CD4-positive, alpha-beta T cell (primary cell): ENCODE measurements around the gene U2AF1L4. TPM values are rescaled to one million over a fixed set of nuclear protein-coding genes. Genes with fewer than 3 reads are reported as not detected.

Source experiments
- ATAC-seq: fragments of 200-7000 bp; cut with Tn5 transposase; one replicate; pipeline ENCODE4 v1.10.0; 2022; ENCODE audit warnings: mild to moderate bottlenecking; ENCODE audit not compliant: poor library complexity
- CTCF ChIA-PET: fragments of 350-600 bp; sonication (Branson Sonifier 250); formaldehyde crosslinking; loops from one replicate; lab custom pipeline; 2021; ENCODE audit warnings: antibody characterized with exemption, inconsistent platforms; lab: Charles Lee
- POLR2A ChIA-PET: fragments of 350-600 bp; sonication (Branson Sonifier 250); formaldehyde crosslinking; loops from one replicate; lab custom pipeline; 2021; ENCODE audit warnings: antibody characterized with exemption, inconsistent platforms; lab: Charles Lee
- DNase-seq, 14 experiments: peaks; one replicate each; pipeline ENCODE4 v3.0.0-alpha.2; 2013 to 2020; ENCODE audit warnings: mixed read lengths in 2 of 14
- H3K27ac ChIP-seq, 2 donors: one replicate each; pipeline versions ENCODE4 v1.5.1 to v1.7.0; 2013; ENCODE audit warnings: low read length in 2 of 2, low read depth in 1 of 2, mild to moderate bottlenecking in 1 of 2
- H3K27me3 ChIP-seq, 2 experiments: 1 replicate in 1 of 2; 2 replicates in 1 of 2; pipeline versions ENCODE4 v1.6.1 to v1.7.0; 2013; ENCODE audit warnings: low read length in 2 of 2, control low read depth in 1 of 2, mild to moderate bottlenecking in 1 of 2, moderate library complexity in 1 of 2; ENCODE audit not compliant: insufficient read depth in 2 of 2, control insufficient read depth in 1 of 2
- H3K36me3 ChIP-seq: one replicate; pipeline ENCODE4 v1.6.1; 2013; ENCODE audit warnings: low read length, control low read depth; ENCODE audit not compliant: insufficient read depth
- H3K4me1 ChIP-seq: one replicate; pipeline ENCODE4 v1.6.1; 2013; ENCODE audit warnings: low read length, control low read depth; ENCODE audit not compliant: insufficient read depth
- H3K4me3 ChIP-seq: one replicate; pipeline ENCODE4 v1.5.1; 2013; ENCODE audit warnings: mild to moderate bottlenecking, low read length, moderate library complexity
- H3K9me3 ChIP-seq, 2 experiments: 1 replicate in 1 of 2; 2 replicates in 1 of 2; pipeline versions ENCODE4 v1.6.1 to v1.7.0; 2013; ENCODE audit warnings: low read length in 2 of 2, mild to moderate bottlenecking in 2 of 2, control low read depth in 1 of 2, moderate library complexity in 1 of 2; ENCODE audit not compliant: control insufficient read depth in 1 of 2, insufficient read depth in 1 of 2
- H3K27ac Mint-ChIP-seq: one replicate; pipeline ENCODE4 v1.8.0; 2020; ENCODE audit warnings: mixed read lengths
- H3K27me3 Mint-ChIP-seq: one replicate; pipeline ENCODE4 v1.8.0; 2021; ENCODE audit warnings: mixed read lengths
- H3K36me3 Mint-ChIP-seq: one replicate; pipeline ENCODE4 v1.8.0; 2021; ENCODE audit warnings: low read depth, mixed read lengths
- H3K4me1 Mint-ChIP-seq: one replicate; pipeline ENCODE4 v1.8.0; 2021; ENCODE audit warnings: low read depth, mixed read lengths
- H3K4me3 Mint-ChIP-seq: one replicate; pipeline ENCODE4 v1.8.0; 2020; ENCODE audit warnings: mild to moderate bottlenecking, mixed read lengths
- H3K9me3 Mint-ChIP-seq: one replicate; pipeline ENCODE4 v1.8.0; 2020; ENCODE audit warnings: mixed read lengths
- CTCF ChIP-seq: fragments of 200-600 bp; IDR thresholded peaks from one replicate; pipeline ENCODE4 v1.8.0; 2022; ENCODE audit warnings: antibody characterized with exemption, mild to moderate bottlenecking
- intact Hi-C, 2 experiments: fragments of 100-400 bp; cut with DNase I in 1 of 2; cut with micrococcal nuclease in 1 of 2; formaldehyde crosslinking; loops; one replicate each; pipeline versions ENCODE4 v1.15.1 to v1.9.0; 2023 to 2025; cut with DNase I, micrococcal nuclease
- total RNA-seq, 174 experiments: library from RNA in 2 of 174; stranded (reverse) in 2 of 174; gene quantifications; one replicate each; pipeline ENCODE4 v1.2.3 and lab custom pipeline; 2021 to 2026

Gene U2AF1L4
- total RNA-seq, 2 experiments from 2014 or later: 74.6 to 85.8 TPM

GRCh38 chr19:35734889-35735288 is 10.3 kb downstream of the U2AF1L4 start:
- TF ChIP-seq CTCF: no peak
- Histone ChIP-seq H3K27me3 (no peaks in the 10 kb centered on the region), H3K36me3 (peaks cover 84% of the 10 kb centered on the region), H3K27ac (no peak overlapping the region), H3K4me3 (no peak overlapping the region), H3K9me3 (no peaks in the 10 kb centered on the region), H3K4me1 (peaks cover 21% of the 10 kb centered on the region)
- Mint-ChIP-seq H3K4me3 (peak overlapping the region; percentile 20), H3K27ac (peak overlapping the region; percentile 69), H3K9me3 (no peaks in the 10 kb centered on the region), H3K4me1 (peaks cover 29% of the 10 kb centered on the region), H3K27me3 (no peaks in the 10 kb centered on the region), H3K36me3 (peaks cover 71% of the 10 kb centered on the region)
- POLR2A ChIA-PET: interaction anchor here (1.2 to 2.1 kb wide), 2 partner anchors 9 to 13 kb away, joined by 4 to 7 read pairs; no protein-coding TSS in a partner anchor
- intact Hi-C loops: no loop called here
- DNase-seq: no peak
- no peak for ATAC-seq
- CTCF ChIA-PET: no interaction called here

GRCh38 chr19:35734273-35734672 is 10.9 kb downstream of the U2AF1L4 start:
- ChIA-PET POLR2A (interaction anchor here (1.2 to 2.1 kb wide), 2 partner anchors 10 to 13 kb away, joined by 4 to 7 read pairs; no protein-coding TSS in a partner anchor), CTCF (no interaction called here)
- no peak for ATAC-seq
- TF ChIP-seq CTCF: no peak
- H3K36me3 Mint-ChIP-seq: peaks cover 77% of the 10 kb centered on the region
- intact Hi-C loops: no loop called here
- no peaks in the 10 kb centered on the region for H3K9me3 Mint-ChIP-seq
- Histone ChIP-seq H3K4me3 (no peak overlapping the region), H3K36me3 (peaks cover 90% of the 10 kb centered on the region), H3K27ac (no peak overlapping the region), H3K4me1 (peaks cover 15% of the 10 kb centered on the region), H3K9me3 (no peaks in the 10 kb centered on the region), H3K27me3 (no peaks in the 10 kb centered on the region)
- H3K27ac Mint-ChIP-seq: peak overlapping the region; percentile 69
- no peak for DNase-seq
- no peak overlapping the region for H3K4me3 Mint-ChIP-seq
- peaks cover 29% of the 10 kb centered on the region for H3K4me1 Mint-ChIP-seq
- H3K27me3 Mint-ChIP-seq: no peaks in the 10 kb centered on the region

GRCh38 chr19:35733180-35734125 is 11.8 kb downstream of the U2AF1L4 start:
- Histone ChIP-seq H3K27me3 (no peaks in the 10 kb centered on the region), H3K27ac (no peak overlapping the region), H3K4me3 (no peak overlapping the region), H3K36me3 (peaks cover 90% of the 10 kb centered on the region), H3K9me3 (no peaks in the 10 kb centered on the region), H3K4me1 (peaks cover 14% of the 10 kb centered on the region)
- H3K27ac Mint-ChIP-seq: peak overlapping the region; percentile 69
- no peaks in the 10 kb centered on the region for H3K27me3 Mint-ChIP-seq
- ChIA-PET POLR2A (interaction anchor here (1.2 kb wide), 1 partner anchor 12 kb away, joined by 4 read pairs; no protein-coding TSS in a partner anchor), CTCF (no interaction called here)
- TF ChIP-seq CTCF: no peak
- peaks cover 80% of the 10 kb centered on the region for H3K36me3 Mint-ChIP-seq
- peaks cover 26% of the 10 kb centered on the region for H3K4me1 Mint-ChIP-seq
- DNase-seq: no peak
- intact Hi-C loops: no loop called here
- no peak for ATAC-seq
- H3K4me3 Mint-ChIP-seq: no peak overlapping the region
- no peaks in the 10 kb centered on the region for H3K9me3 Mint-ChIP-seq
